ENCODE results near the gene ZBTB7C. TPM values are rescaled to one million over a fixed set of nuclear protein-coding genes. Genes with fewer than 3 reads are reported as not detected.

Gene ZBTB7C
- polyA plus RNA-seq, 1 of the 3 experiments (the other 2 are of a cell fraction), result 0.05 TPM

- CTCF ChIA-PET, result interaction anchor here (0.8 to 20.7 kb wide), 5 partner anchors 16 to 403 kb away, joined by 3 to 333 read pairs (median 3); no protein-coding TSS in a partner anchor
- H3K27me3 ChIP-seq (ENCODE audit: insufficient read depth), result no peaks in the 10 kb centered on the region
- H3F3A ChIP-seq (replicated peaks; ENCODE audit: insufficient read depth), result no peaks in the 10 kb centered on the region
- no peak overlapping the region; a peak in 1 of 4 replicates for H3K27ac ChIP-seq (ENCODE audit: low read depth in 2 of 2, low read length in 1 of 2)
- DNase-seq, result no peak
- H3K9me2 ChIP-seq, result no peaks in the 10 kb centered on the region
- no peak overlapping the region for H2AFZ ChIP-seq (ENCODE audit: low read depth)
- no peak overlapping the region for H3K4me2 ChIP-seq
- POLR2A ChIA-PET, result no interaction called here
- no peaks in the 10 kb centered on the region for H3K9me3 ChIP-seq
- peaks cover 0 to 46% of the 10 kb centered on the region in 2 experiments; a peak in 1 of 4 replicates for H3K4me1 ChIP-seq (ENCODE audit: control insufficient read depth in 1 of 2, insufficient read depth in 2 of 2, low read depth in 1 of 2, low read length in 1 of 2)
- H3K4me3 ChIP-seq (ENCODE audit: low read depth in 2 of 2, low read length in 1 of 2), result no peak overlapping the region
- no peaks in the 10 kb centered on the region for H3K79me2 ChIP-seq (ENCODE audit: insufficient read depth)
- TF ChIP-seq GABPA (IDR thresholded peaks at IDR 0.05; ENCODE audit: low read depth), result no peak
- TF ChIP-seq MAX (IDR thresholded peaks at IDR 0.05; ENCODE audit: low read depth), result no peak
- TF ChIP-seq PBX3 (IDR thresholded peaks at IDR 0.05), result no peak
- TF ChIP-seq EP300 (IDR thresholded peaks at IDR 0.05; ENCODE audit: borderline replicate concordance in 1 of 2, low read depth in 1 of 2, low read length in 1 of 2), result no peak
- no peak for TF ChIP-seq RFX5 (IDR thresholded peaks at IDR 0.05; ENCODE audit: low read length)
- TF ChIP-seq TCF12 (IDR thresholded peaks at IDR 0.05), result no peak
- TF ChIP-seq FOXJ3 (CRISPR knock-in tag; IDR thresholded peaks at IDR 0.05), result no peak
- no peak for TF ChIP-seq CTCF (IDR thresholded peaks at IDR 0.05)
- no peak for TF ChIP-seq ZBTB33 (IDR thresholded peaks at IDR 0.05; ENCODE audit: borderline replicate concordance, low read depth)
- TF ChIP-seq MXI1 (IDR thresholded peaks at IDR 0.05; ENCODE audit: low read depth, low read length), result no peak
- no peak for TF ChIP-seq ELF1 (IDR thresholded peaks at IDR 0.05)
- no peaks in the 10 kb centered on the region for H3K36me3 ChIP-seq (replicated peaks in 1 of 2; ENCODE audit: control insufficient read depth in 1 of 2, insufficient read depth in 2 of 2, low read length in 1 of 2)
- WGBS (ENCODE audit: low lambda C conversion rate), result 71% methylated on average over 22 of the region's 23 CpGs
- no peak overlapping the region for H3K9ac ChIP-seq
- H4K20me1 ChIP-seq (ENCODE audit: insufficient read depth), result no peaks in the 10 kb centered on the region
These were observed 368.6 kb downstream of the ZBTB7C start for GRCh38 chr18:48040457-48041110.

GRCh38 chr18:48039769-48040215 is 369.4 kb downstream of the ZBTB7C start:
- H3K4me1 ChIP-seq (ENCODE audit: control insufficient read depth in 1 of 2, insufficient read depth in 2 of 2, low read depth in 1 of 2, low read length in 1 of 2), result peaks cover 0 to 53% of the 10 kb centered on the region in 2 experiments; a peak in 1 of 4 replicates
- H3K27me3 ChIP-seq (ENCODE audit: insufficient read depth), result no peaks in the 10 kb centered on the region
- H3K9ac ChIP-seq, result no peak overlapping the region
- no peaks in the 10 kb centered on the region for H3K9me2 ChIP-seq
- no peak overlapping the region for H2AFZ ChIP-seq (ENCODE audit: low read depth)
- no peaks in the 10 kb centered on the region for H4K20me1 ChIP-seq (ENCODE audit: insufficient read depth)
- TF ChIP-seq FOSL2 (IDR thresholded peaks at IDR 0.05; ENCODE audit: borderline replicate concordance, low read depth), result no peak
- TF ChIP-seq USF2 (IDR thresholded peaks at IDR 0.05; ENCODE audit: borderline replicate concordance, low read depth, low read length), result no peak
- no peak for TF ChIP-seq PBX3 (IDR thresholded peaks at IDR 0.05)
- no peak for TF ChIP-seq FOXM1 (IDR thresholded peaks at IDR 0.05; ENCODE audit: low read depth)
- TF ChIP-seq MXI1 (IDR thresholded peaks at IDR 0.05; ENCODE audit: low read depth, low read length), result no peak
- TF ChIP-seq USF1 (IDR thresholded peaks at IDR 0.05; ENCODE audit: borderline replicate concordance, low read depth), result no peak
- TF ChIP-seq RFX5 (IDR thresholded peaks at IDR 0.05; ENCODE audit: low read length), result no peak
- no peak for TF ChIP-seq IRF3 (IDR thresholded peaks at IDR 0.05; ENCODE audit: low read depth, low read length)
- no peak overlapping the region for H3K4me2 ChIP-seq
- H3F3A ChIP-seq (replicated peaks; ENCODE audit: insufficient read depth), result no peaks in the 10 kb centered on the region
- H3K4me3 ChIP-seq (ENCODE audit: low read depth in 2 of 2, low read length in 1 of 2), result no peak overlapping the region
- WGBS (ENCODE audit: low lambda C conversion rate), result 61% methylated on average over 9 of the region's 17 CpGs
- H3K79me2 ChIP-seq (ENCODE audit: insufficient read depth), result no peaks in the 10 kb centered on the region
- no peak for DNase-seq
- peak overlapping the region in 1 of 2 experiments; percentile 39; a peak in 1 of 4 replicates for H3K27ac ChIP-seq (ENCODE audit: low read depth in 2 of 2, low read length in 1 of 2)
- CTCF ChIA-PET, result interaction anchor here (0.9 to 20.7 kb wide), 5 partner anchors 26 to 404 kb away, joined by 3 to 333 read pairs (median 4); no protein-coding TSS in a partner anchor
- no peaks in the 10 kb centered on the region for H3K9me3 ChIP-seq
- POLR2A ChIA-PET, result no interaction called here
- no peaks in the 10 kb centered on the region for H3K36me3 ChIP-seq (replicated peaks in 1 of 2; ENCODE audit: control insufficient read depth in 1 of 2, insufficient read depth in 2 of 2, low read length in 1 of 2)

All from SK-N-SH (cell line).